Keratinocyte (primary cell): Measurements from ENCODE around the gene TTLL6.

Experiments used
- CTCF ChIP-seq, 3 experiments: IDR thresholded peaks in 1 of 3; conservative IDR thresholded peaks in 1 of 3; optimal IDR thresholded peaks in 1 of 3; 2 replicates in 2 of 3; 3 replicates in 1 of 3; pipeline versions ENCODE3 to v1.5.1; 2011; ENCODE audit warnings: low read length in 3 of 3, mild to moderate bottlenecking in 3 of 3, moderate library complexity in 2 of 3, control low read depth in 1 of 3, inconsistent platforms in 1 of 3; ENCODE audit not compliant: insufficient read depth in 2 of 3; ENCODE audit errors: extremely low read depth in 1 of 3
- EZH2 ChIP-seq: IDR thresholded peaks from one replicate; pipeline ENCODE4 v1.6.1; 2012; ENCODE audit warnings: inconsistent platforms, mild to moderate bottlenecking, low read length, moderate library complexity

- peak; percentile 73 to 88 (median 78) for TF ChIP-seq CTCF (optimal IDR thresholded peaks at IDR 0.05 in 1 of 3, IDR thresholded peaks at IDR 0.05 in 1 of 3, conservative IDR thresholded peaks at IDR 0.05 in 1 of 3; ENCODE audit: extremely low read depth in 1 of 3, insufficient read depth in 2 of 3, low read length in 3 of 3)
- TF ChIP-seq EZH2, result no peak
These were observed 2.5 kb downstream of the TTLL6 start for GRCh38 chr17:48814504-48814903.
